Activated CD4-positive, CD25-positive, alpha-beta regulatory T cell treated with anti-CD3 and anti-CD28 coated beads, Interleukin-2, amount 50 U/mL, for 16 hours (primary cell): ENCODE measurements around the gene CHI3L2.
"Not testable (repeated sequence)": the region's sequence is repeated elsewhere in the genome, so short reads cannot be mapped to it uniquely, and the experiment has no call there.

Experiments
- DNase-seq: peaks from one replicate; pipeline ENCODE4 v3.0.0-alpha.2; 2020; ENCODE audit warnings: low read depth, low spot score

Gene CHI3L2

GRCh38 chr1:111202366-111202706, 25.2 kb upstream of the CHI3L2 start:
- no peak for DNase-seq

DNA sequence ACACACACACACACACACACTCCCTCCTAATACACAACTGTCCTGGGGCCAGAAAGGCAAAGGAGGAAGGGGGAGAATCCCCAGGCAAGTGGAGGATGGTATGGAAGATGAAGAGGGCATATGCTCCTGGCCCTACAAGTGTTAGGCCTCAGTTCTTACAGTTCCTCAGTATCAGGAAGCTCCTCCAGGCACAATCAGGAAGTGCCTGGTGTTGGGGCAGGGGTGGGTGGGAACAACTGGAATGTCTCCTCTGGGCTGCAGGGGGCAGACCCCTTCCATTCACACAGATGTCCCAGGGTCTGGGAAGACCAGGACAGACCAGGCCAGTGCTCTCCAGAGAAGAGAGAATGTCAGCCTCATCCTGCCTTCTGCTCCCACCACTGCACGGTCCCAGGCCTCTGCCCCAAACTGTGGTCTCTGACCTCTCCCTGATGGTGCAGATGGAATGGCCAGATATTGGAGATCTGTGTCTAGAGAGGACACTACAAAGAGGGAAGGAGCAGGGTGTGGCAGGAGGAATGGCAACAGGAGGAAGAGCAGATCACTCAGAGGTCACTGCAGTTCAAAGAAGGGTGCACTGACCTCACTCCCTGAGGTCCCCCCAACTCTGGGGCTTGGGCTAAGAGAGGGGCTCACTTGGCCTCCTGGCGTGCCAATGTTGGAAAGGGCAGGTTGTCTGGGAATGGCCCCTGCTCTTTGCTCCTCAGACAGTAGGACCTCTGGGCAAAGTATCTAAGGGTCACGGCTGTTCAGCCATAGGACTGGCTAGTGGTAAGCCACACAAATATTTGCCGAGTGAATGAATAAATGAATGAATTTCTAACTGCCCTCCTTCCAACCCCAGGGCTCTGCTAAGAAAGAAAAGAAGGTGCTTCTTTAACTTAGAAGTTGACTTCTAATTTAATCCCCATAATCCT, 24.5 kb upstream of the CHI3L2 start:
- no peak for DNase-seq

- peak; percentile 60 for DNase-seq
Observed at GRCh38 chr1:111203681-111204200, 23.8 kb upstream of the CHI3L2 start.

DNA sequence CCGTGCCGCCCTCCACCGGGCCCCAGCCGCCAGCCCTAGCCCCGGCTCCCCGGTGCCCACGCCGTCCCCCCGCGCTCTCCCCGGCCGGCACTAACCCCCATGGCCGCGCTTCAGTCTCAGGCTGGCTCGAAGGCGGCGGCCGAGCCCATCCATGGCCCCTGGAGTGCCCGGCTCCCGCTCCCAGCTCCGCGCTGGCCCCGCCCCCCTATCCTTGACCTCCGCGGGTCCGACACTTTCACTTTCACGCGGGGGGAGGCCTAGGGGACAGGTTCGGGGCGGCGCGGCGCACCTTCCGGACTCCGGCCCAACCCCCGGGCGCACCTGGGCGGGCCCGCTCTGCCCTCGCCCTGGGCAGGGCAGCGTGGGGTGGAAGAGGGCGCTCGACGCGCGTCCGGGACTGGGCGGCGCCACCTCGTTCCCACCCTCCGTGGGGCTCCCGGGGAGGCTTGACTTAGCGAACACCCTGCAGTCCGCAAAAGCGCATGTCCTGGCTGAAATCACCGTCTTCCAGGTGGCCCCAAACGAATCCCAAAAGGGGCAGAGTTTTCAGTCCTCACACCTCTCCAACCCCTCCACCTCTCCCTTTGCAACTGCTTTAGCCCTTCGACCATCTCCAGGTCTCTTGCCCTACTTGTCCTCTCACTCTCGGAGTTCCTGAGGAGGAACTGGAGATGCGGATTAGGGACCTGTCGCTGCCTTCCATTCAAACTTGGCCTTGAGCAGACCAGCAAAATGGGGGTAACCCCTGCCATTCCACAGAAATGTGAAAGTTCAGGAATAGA, 23.1 kb upstream of the CHI3L2 start:
- DNase-seq, result peak; percentile 31

DNA sequence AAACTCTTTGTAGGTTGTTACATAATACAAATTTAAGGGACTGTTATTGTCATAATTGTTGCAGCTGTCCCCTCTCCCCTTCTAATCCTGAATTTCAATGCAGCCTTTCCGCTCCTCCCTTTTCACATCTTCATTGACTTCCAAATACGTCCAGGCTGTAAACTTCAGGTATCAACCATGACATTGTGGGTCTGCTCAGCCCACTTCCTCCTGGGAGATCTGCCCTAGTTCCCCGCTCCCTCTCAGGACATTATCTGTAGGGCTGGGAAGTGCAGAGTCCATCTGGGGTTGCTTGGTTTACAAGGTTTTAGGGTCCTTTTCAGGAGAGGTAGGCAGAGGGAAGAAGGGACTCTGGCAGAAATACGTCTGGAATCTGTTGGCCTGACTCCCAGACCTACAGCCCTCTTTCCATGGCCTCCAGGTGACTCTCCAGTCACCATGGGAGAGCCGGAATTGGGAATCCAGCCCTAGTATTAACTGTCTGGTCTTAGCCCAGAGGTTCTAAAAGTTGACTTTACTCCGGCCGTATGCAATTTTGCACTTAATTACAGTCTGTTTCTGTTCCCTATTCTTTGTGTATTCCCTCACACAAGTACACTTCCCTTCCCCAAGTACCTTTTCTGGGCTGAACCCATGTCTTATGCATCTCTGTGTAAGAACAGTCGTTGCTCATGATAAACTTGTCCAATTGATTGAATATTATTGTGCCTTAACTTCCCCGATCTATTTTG, 22.4 kb upstream of the CHI3L2 start:
- no peak for DNase-seq

DNA sequence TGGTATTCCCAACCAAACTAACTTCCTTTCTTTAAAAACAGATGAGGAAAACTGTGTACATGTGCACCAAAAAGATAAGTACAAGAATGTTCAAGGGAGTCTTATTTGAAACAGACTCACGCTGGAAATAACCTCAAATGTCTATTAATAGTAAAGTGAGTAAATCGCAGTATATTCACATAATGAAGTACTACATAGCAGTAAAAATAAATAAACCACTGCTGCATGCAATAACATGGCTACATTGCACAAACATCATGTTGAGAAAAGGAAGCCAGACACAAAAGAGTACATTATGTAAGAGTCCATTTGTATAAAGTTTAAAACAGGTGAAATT, 21.8 kb upstream of the CHI3L2 start:
- DNase-seq, result no peak

DNA sequence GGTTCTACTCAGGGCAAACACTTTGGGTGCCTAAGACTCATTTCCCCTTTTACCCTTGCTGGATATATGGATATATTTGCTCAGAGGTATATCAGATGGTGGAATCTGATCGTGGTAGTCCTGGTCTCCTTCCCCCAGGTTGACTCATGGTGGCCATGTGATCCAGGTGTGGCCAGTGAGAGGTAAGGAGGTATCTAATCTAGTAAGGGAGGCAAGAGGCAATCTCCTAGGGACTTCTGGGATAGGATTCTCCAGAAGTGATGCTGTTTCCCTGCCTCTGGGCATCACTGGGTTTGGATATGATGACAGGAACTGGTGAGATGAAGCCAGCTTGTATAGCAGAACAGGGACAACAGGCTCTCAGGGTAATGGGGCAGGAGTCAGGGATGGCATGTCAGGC, 18.6 kb upstream of the CHI3L2 start:
- no peak for DNase-seq

DNA sequence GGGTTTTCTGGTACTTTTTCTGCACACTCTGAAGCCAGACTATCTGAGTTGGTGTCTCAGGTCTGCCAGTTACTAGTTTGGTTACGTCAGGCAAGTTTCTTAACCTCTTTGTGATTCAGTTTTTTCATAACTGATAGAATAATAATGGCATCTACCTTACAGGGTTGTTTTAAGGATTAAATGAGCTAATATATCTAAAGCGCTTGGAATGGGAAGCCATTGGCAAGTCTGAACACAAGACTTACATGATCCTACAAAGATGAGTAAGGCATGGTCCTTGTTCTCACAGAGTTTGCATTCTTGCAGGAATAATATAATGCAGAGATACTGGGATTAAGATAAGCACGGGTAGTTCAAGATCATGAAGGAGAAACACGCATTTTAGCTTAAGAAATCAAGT, 17.9 kb upstream of the CHI3L2 start:
- no peak for DNase-seq

DNA sequence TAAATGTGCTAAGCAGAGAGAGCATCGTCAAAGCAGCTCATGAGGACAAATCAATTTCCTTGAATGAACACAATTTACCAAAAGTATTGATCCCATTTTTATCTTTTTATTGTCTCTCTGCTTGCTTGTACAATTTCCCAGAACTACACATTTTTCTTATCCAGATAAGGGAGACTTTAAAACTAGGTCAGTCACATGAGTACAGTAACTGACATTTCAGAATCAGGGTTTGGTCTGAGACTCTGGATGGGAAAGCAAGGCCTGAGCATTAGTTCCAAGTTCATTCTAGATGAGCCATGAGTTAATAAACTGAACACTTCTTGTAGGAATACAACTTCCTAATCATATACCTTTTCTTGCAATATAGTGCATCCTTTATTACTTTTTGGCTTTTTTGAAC, 15.6 kb upstream of the CHI3L2 start:
- DNase-seq, result no peak

DNA sequence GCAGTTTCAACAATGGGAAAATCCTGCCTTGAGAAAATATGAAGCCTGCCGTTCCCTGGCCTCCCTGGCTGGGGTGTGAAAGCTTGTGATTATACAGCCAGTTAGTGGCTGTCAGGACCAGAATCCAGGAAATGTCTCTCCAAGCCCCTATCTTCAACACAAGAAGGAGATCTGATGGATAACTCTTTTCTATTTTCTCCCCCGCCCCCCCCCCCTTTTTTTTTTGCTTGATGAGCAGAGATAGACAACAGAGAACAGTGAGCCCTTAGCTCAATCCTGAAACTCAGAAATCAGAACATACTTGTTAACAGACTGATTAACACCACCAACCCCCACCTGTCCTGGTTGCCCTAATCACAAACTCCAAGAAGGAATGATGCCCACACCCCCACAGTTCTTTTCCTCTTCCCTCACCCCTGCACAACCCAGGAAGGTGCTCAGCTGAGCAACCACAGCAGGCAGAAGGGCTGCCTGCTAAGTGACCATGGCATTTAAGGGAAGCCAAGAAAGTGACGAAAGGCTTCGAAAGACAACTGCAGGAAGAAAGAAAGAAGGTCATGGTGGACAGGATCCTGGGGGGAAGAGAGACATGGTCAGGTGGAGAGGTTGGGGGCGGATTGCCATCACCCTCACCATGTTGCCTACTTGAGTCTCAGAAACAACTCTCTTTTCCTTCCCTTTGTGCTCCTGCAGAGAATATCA, 14.7 kb upstream of the CHI3L2 start:
- DNase-seq, result no peak

- DNase-seq, result no peak
Observed at GRCh38 chr1:111213412-111213811, 14.1 kb upstream of the CHI3L2 start.

DNA sequence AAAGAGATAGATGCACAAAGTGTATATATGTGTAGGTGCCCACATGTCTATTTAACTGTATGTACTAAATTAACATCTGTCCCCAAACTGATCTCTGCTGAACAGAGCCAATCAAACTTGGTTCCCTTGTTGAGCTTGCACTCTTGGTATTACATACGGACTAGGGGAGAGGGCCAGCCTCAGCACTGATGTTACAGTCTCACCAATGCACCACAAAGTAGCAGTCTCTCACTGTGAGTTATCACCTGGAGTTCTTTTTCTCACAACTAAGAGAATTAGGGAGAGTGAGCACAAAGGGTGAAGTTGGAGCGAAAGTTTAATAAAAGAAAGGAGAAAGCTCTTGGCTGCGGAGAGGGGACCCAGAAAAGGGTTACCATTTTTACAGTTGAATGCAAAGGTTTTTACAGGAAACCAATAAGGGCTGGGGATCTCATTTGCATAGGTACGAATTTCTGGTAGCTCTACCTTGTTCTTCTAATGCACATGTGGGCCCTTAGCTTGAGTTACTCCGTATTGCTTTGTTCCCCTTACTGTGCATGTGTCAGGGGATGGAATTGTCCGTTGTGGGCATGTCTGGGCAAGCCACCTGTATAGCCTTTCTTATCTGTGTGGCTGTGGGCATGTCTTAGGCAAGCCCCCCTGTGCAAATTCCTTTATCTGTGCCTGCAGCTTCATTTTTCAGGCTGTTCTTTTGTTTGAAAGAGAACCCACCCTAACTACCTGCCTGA, 13.3 kb upstream of the CHI3L2 start:
- DNase-seq, result no peak

DNA sequence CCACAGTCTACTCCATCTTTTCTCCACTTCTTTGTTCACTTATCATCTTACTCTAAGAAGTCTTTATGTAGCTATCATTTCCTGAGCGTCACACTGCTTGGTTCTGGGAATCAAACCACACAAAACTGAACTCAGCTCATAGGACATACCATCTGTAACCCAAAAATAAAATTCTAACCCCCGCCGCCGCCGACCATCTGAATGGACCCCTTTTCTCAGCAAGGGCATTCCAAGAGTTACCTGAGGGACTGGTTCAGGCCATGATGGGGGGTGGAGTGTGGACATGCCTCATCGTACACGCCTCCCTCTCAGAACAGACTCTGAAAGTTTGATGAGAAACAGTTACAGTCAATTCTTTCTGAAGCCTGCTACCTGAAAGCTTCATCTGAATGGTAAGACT, 12.6 kb upstream of the CHI3L2 start:
- peak; percentile 25 for DNase-seq

DNA sequence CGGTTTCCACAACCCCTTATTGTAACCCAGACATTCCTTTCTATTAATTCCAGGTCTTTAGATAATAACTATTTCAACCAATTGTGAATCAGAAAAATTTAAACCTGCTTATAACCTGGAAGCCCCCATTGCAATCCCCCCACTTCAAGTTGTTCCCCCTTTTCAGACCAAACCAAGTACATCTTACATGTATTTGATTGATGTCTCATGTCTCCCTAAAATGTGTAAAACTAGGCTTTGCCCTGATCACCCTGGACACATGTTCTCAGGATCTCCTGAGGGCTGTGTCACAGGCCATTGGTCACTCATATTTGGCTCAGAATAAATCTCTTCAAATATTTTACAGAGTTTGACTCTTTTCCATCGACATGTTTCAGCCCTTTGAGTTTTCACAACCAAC, 12.2 kb upstream of the CHI3L2 start:
- not testable (repeated sequence) for DNase-seq

DNA sequence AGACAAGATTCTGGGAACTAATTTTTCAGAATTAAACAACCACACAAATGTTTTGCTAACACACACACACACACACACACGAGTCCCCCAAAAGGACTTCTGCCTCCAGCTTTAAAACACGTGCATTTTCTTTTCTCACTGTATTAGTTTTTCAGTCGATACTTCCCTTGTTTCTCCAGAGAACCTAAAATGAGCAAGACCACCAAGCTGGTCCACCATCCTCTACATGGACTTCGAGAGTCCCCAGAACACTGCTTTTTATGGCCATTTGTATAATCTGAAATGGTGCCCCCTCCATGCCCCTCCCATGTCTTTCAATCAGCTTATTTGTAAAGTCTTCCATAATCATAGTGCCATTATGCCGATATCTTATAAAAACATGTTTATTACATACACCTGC, 10.8 kb upstream of the CHI3L2 start:
- DNase-seq, result no peak

- no peak for DNase-seq
Observed at GRCh38 chr1:111217183-111217910, 10.2 kb upstream of the CHI3L2 start.

DNA sequence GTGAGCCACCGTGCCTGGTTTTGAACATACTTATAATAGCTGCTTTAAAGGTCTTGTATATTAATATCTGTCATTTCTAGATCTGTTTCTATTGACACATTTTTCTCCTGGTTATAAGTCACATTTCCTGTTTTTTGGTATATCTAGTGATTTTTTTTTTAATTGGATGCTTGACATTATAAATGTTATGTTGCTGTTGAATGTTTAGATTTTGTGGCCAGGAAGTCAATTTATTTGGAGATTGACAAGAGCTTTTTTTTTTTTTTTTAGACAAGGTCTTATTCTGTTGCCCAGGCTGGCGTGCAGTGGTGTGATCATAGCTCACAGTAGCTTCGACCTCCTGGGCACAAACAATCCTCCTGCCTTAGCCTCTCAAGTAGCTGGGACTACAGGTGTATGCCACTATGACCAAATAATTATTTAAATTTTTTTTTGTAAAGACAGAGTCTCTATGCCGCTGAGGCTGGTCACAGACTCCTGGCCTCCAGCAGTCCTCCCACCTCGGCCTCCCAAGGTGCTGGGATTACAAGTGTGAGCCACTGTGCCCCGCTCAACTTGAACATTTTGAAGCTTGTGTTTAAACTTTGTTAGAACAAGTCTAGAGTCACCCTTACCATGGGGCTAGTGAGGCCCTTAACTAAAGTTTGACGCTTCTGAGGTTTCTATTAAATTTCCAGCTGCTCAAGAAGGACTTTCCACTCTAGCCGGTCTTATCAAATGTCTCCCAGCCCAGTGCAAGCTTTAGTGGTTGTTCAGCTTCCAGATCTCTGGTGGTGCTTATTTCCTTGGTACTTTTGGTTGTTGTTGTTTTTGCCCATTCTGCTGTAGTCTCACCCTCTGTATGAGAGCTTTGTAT, 8.6 kb upstream of the CHI3L2 start:
- no peak for DNase-seq

- no peak for DNase-seq
Observed at GRCh38 chr1:111219557-111220286, 7.8 kb upstream of the CHI3L2 start.
